BJ (cell line): ENCODE measurements around the gene SPDEF. TPM values are rescaled to one million over a fixed set of nuclear protein-coding genes. Genes with fewer than 3 reads are reported as not detected.

Experiments
- CTCF ChIA-PET: fragments of 350-600 bp; formaldehyde crosslinking; extraction: SDS; loops from one replicate; lab custom pipeline; 2021; ENCODE audit warnings: antibody characterized with exemption, inconsistent platforms; lab: Yijun Ruan, JAX
- POLR2A ChIA-PET: fragments of 300-600 bp; sonication (Branson Sonifier 250); formaldehyde crosslinking; extraction: SDS; loops from one replicate; lab custom pipeline; 2021; ENCODE audit warnings: antibody characterized with exemption; lab: Charles Lee
- DNase-seq: peaks from one replicate; pipeline ENCODE4 v3.0.0-alpha.2; 2011; ENCODE audit warnings: low read depth
- H3K27me3 ChIP-seq: 2 replicates; pipeline ENCODE4 v1.6.0; 2011; ENCODE audit warnings: low read length; ENCODE audit not compliant: control insufficient read depth, insufficient read depth
- H3K36me3 ChIP-seq: 2 replicates; pipeline ENCODE4 v1.5.1; 2011; ENCODE audit warnings: low read length; ENCODE audit not compliant: control insufficient read depth, insufficient read depth
- H3K4me3 ChIP-seq: 2 replicates; pipeline ENCODE4 v1.5.1; 2011; ENCODE audit warnings: low read depth, mild to moderate bottlenecking, control low read depth, low read length
- CTCF ChIP-seq: IDR thresholded peaks from 2 replicates; pipeline ENCODE4 v1.5.1; 2011; ENCODE audit warnings: low read depth, mild to moderate bottlenecking, control low read depth, inconsistent platforms, low read length, moderate library complexity; ENCODE audit not compliant: insufficient read depth
- polyA plus RNA-seq: library from polyadenylated mRNA; depleted of rRNA; stranded (reverse); fragments of >200 nt; gene quantifications from 2 replicates; pipeline ENCODE4 v1.2.3, GENCODE V29; 2011; rRNA removed

The SPDEF gene
- polyA plus RNA-seq, 1 experiment: not detected

DNA sequence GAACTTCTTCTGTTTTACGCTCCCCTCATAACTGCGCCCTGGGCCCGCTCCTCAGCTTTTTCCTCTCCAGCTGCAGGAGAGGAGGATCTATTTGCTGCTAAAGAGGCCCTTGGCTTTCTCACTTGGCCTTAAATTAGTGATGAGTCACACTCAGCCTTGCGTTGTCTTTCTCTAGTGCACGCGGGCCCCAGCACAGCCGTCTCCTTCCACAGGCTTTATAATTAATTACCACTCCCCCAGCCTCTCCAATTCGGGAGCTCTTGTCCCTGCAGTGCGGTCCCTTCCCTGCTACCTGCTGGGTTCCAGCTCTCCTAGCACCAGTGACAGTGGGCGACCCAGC is 65.1 kb downstream of the SPDEF start:
- no peak for TF ChIP-seq CTCF
- no peak for DNase-seq
- no peaks in the 10 kb centered on the region for H3K36me3 ChIP-seq
- H3K27me3 ChIP-seq: peaks cover 5% of the 10 kb centered on the region; the same call in 1 of the 2 replicates
- CTCF ChIA-PET: interaction anchor here (1.7 kb wide), 1 partner anchor 16 kb away, joined by 5 read pairs; no protein-coding TSS in a partner anchor
- H3K4me3 ChIP-seq: no peak overlapping the region
- POLR2A ChIA-PET: no interaction called here

DNA sequence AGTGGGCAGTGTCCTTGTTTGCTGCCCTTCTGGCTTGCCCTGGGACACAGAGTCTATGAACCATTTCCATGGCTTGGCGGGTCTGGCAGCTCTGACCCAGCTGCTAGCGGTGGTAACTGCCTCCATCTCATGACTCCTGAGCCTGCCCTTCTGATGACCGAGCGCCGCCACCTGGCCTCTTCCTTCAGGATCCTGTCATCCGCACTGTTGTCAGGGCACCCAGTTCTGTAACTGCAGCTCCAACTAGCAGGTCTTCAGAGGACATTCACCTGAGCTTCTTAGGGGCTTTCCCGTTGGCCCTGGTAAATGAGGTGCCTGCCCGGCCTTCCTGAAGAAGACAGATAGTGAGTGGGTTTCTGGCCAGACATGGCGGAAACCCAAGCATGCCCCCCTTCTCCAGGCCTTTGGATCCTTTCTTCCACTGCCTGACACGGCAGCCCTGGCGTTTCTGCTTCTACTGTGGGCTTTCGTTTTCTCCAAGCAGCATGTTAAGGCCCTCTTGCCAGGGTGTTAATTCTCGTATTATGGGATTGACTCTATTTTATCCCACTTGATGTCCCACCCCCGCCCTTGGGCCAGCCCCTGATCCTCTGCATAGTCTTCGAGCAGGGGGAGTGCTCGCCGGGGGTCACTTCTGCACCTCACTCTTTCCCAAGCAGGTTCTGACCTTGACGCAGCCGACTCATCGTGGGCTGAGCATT is 65.6 kb downstream of the SPDEF start:
- ChIA-PET CTCF (interaction anchor here (1.7 kb wide), 1 partner anchor 15 kb away, joined by 5 read pairs; no protein-coding TSS in a partner anchor), POLR2A (interaction anchor here (0.6 kb wide), 1 partner anchor 13 kb away, joined by 10 read pairs; no protein-coding TSS in a partner anchor)
- Histone ChIP-seq H3K27me3 (peaks cover 5% of the 10 kb centered on the region; the same call in 1 of the 2 replicates), H3K4me3 (no peak overlapping the region), H3K36me3 (no peaks in the 10 kb centered on the region)
- DNase-seq: no peak
- TF ChIP-seq CTCF: no peak

GRCh38 chr6:34489207-34489805 is 66.8 kb downstream of the SPDEF start:
- Histone ChIP-seq H3K27me3 (peaks cover 4% of the 10 kb centered on the region; the same call in 1 of the 2 replicates), H3K4me3 (no peak overlapping the region), H3K36me3 (no peaks in the 10 kb centered on the region)
- POLR2A ChIA-PET: no interaction called here
- TF ChIP-seq CTCF: no peak
- CTCF ChIA-PET: interaction anchor here (1.4 kb wide), 1 partner anchor 120 kb away, joined by 4 read pairs; no protein-coding TSS in a partner anchor
- DNase-seq: no peak

Other genes starting within 250 kb of the SPDEF start
- gene NUDT3, start 163.7 kb downstream of the SPDEF start, polyA plus RNA-seq: 9.6 and 14.9 TPM in 2 replicates
- 2,590 and 3,048 TPM in 2 replicates for gene RPS10, start 130.3 kb downstream of the SPDEF start, polyA plus RNA-seq
- gene PACSIN1, start 90.3 kb downstream of the SPDEF start, polyA plus RNA-seq: 0.02 and 0.04 TPM in 2 replicates
- gene ILRUN, start 140.4 kb upstream of the SPDEF start, polyA plus RNA-seq: 37.5 and 50.2 TPM in 2 replicates
- 138 and 170 TPM in 2 replicates for gene SNRPC, start 201.2 kb upstream of the SPDEF start, polyA plus RNA-seq
- gene BLTP3A, start 235.8 kb upstream of the SPDEF start, polyA plus RNA-seq: 15.1 and 18.4 TPM in 2 replicates